GM19099 (cell line): ENCODE results near the gene IQCC.

ENCODE experiments used
- POLR2A ChIP-seq: IDR thresholded peaks from 3 replicates; pipeline ENCODE4 v1.6.1; 2011; ENCODE audit warnings: low read depth; ENCODE audit not compliant: insufficient read length; ENCODE audit errors: extremely low read depth

The IQCC gene

DNA sequence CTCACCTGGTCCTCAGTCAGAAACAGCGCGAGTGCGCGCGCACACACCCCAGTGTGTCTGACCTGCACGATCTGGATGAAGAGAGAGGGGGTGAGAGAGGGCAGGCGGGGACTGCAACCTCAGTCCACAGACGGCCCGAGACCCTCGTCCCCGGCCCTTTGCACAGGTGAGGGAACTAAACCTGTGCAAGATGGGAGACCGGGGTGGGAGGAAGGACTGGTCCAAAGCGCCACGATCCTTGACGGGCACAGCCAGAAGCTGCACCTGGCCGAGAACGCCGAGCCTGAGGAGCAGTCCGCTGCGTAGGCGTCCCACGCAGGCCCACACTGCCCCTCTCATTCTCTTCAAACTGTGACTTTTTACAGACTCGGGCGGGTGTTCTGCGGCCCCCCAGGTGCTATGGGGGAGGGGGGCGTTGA lies 519 bp upstream of the IQCC start:
- TF ChIP-seq POLR2A: no peak

GRCh38 chr1:32208469-32208868 lies 3.0 kb downstream of the IQCC start:
- no peak for TF ChIP-seq POLR2A

DNA sequence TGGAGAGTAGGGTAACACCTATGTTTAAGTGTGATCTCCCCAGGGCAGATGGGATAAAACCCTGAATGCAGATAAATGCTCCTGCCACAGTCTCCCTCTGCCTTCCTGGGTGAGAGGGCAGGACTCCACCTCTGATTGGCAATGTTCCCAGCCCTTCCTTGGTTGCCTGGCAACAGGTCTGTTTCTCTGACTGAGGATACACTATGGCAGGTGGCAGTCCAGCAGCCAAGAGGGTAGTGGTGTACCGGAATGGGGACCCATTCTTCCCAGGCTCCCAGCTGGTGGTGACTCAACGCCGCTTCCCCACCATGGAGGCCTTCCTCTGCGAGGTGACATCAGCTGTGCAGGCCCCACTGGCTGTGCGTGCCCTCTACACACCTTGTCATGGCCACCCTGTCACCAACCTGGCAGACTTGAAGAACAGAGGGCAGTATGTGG lies 3.4 kb downstream of the IQCC start, which contains the start of gene DCDC2B:
DCDC2B (plus strand) TSS at position 199 of the 438 bp plus-strand sequence; CDS start at position 204, 5 bp downstream.
- TF ChIP-seq POLR2A: no peak

GRCh38 chr1:32215629-32216480 lies 10.4 kb downstream of the IQCC start:
- peak; percentile 11 for TF ChIP-seq POLR2A

DNA sequence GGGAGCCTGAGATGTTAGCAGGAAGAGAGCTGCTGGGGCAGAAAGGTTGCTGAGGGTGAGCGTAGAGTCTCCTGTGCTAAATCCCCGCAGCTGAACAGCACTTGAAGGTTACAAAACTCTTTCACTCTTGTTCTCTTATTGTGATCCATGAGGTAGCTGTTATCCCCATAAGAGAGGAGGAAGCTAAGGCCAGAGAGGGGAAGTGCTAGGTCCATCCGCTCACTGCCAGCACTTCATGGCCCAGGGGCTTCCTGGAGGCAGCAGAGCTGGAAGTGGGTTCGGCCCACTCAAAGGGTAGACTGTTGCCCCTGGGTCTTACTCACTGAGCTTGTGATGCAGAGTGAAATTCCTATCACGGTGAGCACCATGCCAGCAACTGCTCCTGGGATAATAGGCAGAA lies 11.1 kb downstream of the IQCC start:
- no peak for TF ChIP-seq POLR2A

GRCh38 chr1:32219022-32219421 lies 13.6 kb downstream of the IQCC start:
- TF ChIP-seq POLR2A: no peak

GRCh38 chr1:32220746-32221580 lies 15.5 kb downstream of the IQCC start:
- TF ChIP-seq POLR2A: no peak

DNA sequence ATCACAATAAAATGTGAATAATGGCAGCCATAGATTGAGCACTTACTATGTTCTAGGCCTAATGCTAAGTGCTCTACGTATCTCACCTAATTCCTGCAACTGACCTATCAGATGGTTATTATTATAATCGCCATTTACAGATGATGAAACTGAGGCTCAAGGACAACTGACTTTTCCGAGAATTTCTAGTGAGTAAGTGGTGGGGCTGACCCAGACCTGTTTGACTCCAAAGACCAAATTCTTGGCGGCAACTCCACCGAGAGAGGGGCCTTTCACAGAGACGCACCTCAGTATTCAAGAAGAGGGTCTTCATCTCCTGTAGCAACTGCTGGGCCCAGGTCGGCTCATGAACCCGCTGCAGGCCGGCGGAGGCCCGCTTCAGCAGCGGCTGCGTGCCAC lies 16.1 kb downstream of the IQCC start:
- TF ChIP-seq POLR2A: no peak

- TF ChIP-seq POLR2A: peak; percentile 82
Measured at GRCh38 chr1:32221980-32222755, 16.7 kb downstream of the IQCC start, which contains the start of the genes EIF3I and TMEM234. EIF3I (plus strand) TSS chr1:32222407; CDS start chr1:32222442, 35 bp downstream. TMEM234 (minus strand) TSS chr1:32222353; CDS start chr1:32222322, 31 bp downstream.

- TF ChIP-seq POLR2A: no peak
Measured at GRCh38 chr1:32223683-32224082, 18.2 kb downstream of the IQCC start.

DNA sequence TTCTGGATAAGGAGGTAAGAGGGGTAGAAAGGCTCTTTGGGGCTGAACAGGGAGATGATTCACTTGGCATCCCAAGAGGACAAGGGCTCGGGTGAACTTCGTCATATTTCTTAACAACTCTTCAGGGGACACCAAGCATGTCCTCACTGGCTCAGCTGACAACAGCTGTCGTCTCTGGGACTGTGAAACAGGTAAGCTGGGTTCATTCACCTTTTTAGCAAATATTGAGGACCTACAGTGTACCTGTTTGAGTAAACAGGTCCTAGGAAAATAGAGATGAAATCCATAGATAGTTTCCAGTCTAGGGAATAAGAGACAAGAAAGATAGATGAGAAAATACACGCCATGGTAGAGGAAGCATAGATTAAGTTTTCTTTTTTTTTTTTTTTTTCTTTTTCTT lies 18.8 kb downstream of the IQCC start:
- TF ChIP-seq POLR2A: no peak

GRCh38 chr1:32228771-32229170 lies 23.3 kb downstream of the IQCC start:
- TF ChIP-seq POLR2A: no peak

- no peak for TF ChIP-seq POLR2A
Measured at GRCh38 chr1:32231843-32232432, 26.5 kb downstream of the IQCC start.

DNA sequence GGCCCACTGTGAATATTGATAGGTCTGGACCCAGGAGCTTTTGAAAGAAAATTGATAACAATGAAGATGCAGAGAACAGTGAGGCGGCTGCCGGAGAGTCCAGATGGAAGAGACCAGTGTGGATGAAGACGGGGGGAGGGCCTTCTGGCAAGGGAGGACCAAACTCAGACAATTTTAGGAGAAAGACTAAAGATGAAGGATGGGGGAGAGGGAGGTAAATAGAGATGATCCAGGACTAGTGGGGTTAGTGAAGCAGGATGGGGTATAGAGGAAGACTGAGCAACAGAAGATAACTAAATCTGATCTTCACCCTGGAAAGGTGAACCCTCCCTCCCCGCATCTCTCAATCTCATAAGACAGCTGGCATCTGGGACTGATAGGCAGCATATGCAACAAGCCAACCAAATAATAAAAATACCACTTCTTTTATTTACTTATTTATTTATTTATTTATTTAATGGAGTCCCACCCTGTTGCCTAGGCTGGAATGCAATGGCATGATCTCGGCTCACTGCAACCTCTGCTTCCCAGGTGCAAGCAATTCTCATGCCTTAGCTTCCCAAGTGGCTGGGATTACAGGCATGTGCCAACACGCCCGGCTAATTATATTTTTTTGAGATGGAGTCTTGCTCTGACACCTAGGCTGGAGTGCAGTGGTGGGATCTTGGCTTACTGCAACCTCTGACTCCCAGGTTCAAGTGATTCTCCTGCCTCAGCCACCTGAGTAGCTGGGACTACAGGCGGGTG lies 27.3 kb downstream of the IQCC start:
- no peak for TF ChIP-seq POLR2A
